PC-9 (cell line): Measurements from ENCODE around the gene SH3BGRL3.

ENCODE experiments used
- CTCF ChIP-seq: fragments of 200-600 bp; sonication (generic); conservative IDR thresholded peaks from 2 replicates; pipeline ENCODE4 v1.6.1; 2017; ENCODE audit warnings: mixed run types, antibody characterized with exemption, mild to moderate bottlenecking, moderate library complexity
- EZH2 ChIP-seq: fragments of 200-600 bp; sonication (generic); IDR thresholded peaks from 2 replicates; pipeline ENCODE4 v1.8.0; 2017; ENCODE audit warnings: antibody characterized with exemption, low read depth

GRCh38 chr1:26265405-26265804, 14.5 kb upstream of the SH3BGRL3 start:
- TF ChIP-seq CTCF (no peak), EZH2 (no peak)
